Astrocyte (in vitro differentiated cells and primary cell): ENCODE data around the gene RUNX1. TPM values are rescaled to one million over a fixed set of nuclear protein-coding genes. Genes with fewer than 3 reads are reported as not detected.

Source experiments
- DNase-seq: peaks from one replicate; pipeline ENCODE4 v3.0.0-alpha.2; 2010; ENCODE audit warnings: low read depth
- FAIRE-seq: peaks from 2 replicates; lab custom pipeline; 2011; peaks lifted over from hg19 to GRCh38; lab: Jason Lieb, UNC
- H2AFZ ChIP-seq: 2 replicates; pipeline ENCODE4 v1.6.0; 2012; ENCODE audit warnings: low read depth, low read length, inconsistent platforms
- H3K27ac ChIP-seq: 2 replicates; pipeline ENCODE4 v1.5.1; 2011; ENCODE audit warnings: low read depth, low read length, inconsistent platforms
- H3K27me3 ChIP-seq: 2 replicates; pipeline ENCODE4 v1.6.0; 2011; ENCODE audit warnings: low read length, inconsistent platforms; ENCODE audit not compliant: insufficient read depth
- H3K36me3 ChIP-seq: 2 replicates; pipeline ENCODE4 v1.5.1; 2011; ENCODE audit warnings: low read length, inconsistent platforms; ENCODE audit not compliant: insufficient read depth
- H3K4me1 ChIP-seq: 2 replicates; pipeline ENCODE4 v1.5.1; 2011; ENCODE audit warnings: low read length, inconsistent platforms; ENCODE audit not compliant: insufficient read depth
- H3K4me2 ChIP-seq: 2 replicates; pipeline ENCODE4 v1.6.0; 2012; ENCODE audit warnings: low read length, inconsistent platforms
- H3K4me3 ChIP-seq: 2 replicates; pipeline ENCODE4 v1.5.1; 2011; ENCODE audit warnings: low read depth, mild to moderate bottlenecking, low read length, inconsistent platforms; ENCODE audit not compliant: insufficient read depth
- H3K79me2 ChIP-seq: 2 replicates; pipeline ENCODE4 v1.6.0; 2012; ENCODE audit warnings: mild to moderate bottlenecking, low read length, inconsistent platforms; ENCODE audit not compliant: insufficient read depth
- H3K9ac ChIP-seq: 2 replicates; pipeline ENCODE4 v1.6.0; 2012; ENCODE audit warnings: mild to moderate bottlenecking, low read length, inconsistent platforms
- H3K9me3 ChIP-seq: 2 replicates; pipeline ENCODE4 v1.5.1; 2012; ENCODE audit warnings: low read depth, mild to moderate bottlenecking, low read length, inconsistent platforms; ENCODE audit not compliant: insufficient read depth
- H4K20me1 ChIP-seq: 2 replicates; pipeline ENCODE4 v1.6.0; 2012; ENCODE audit warnings: low read length, inconsistent platforms; ENCODE audit not compliant: insufficient read depth
- H3K27ac Mint-ChIP-seq: one replicate; pipeline ENCODE4 v1.8.0; 2021; ENCODE audit warnings: mild to moderate bottlenecking, mixed read lengths; ENCODE audit not compliant: unreplicated experiment
- H3K27me3 Mint-ChIP-seq: one replicate; pipeline ENCODE4 v1.8.0; 2021; ENCODE audit warnings: low read depth, mixed read lengths; ENCODE audit not compliant: unreplicated experiment
- H3K36me3 Mint-ChIP-seq: one replicate; pipeline ENCODE4 v1.8.0; 2021; ENCODE audit warnings: low read depth, mixed read lengths; ENCODE audit not compliant: unreplicated experiment
- H3K4me1 Mint-ChIP-seq: one replicate; pipeline ENCODE4 v1.8.0; 2021; ENCODE audit warnings: low read depth, mixed read lengths; ENCODE audit not compliant: unreplicated experiment
- H3K4me3 Mint-ChIP-seq: one replicate; pipeline ENCODE4 v1.8.0; 2021; ENCODE audit warnings: mild to moderate bottlenecking, moderate library complexity, mixed read lengths; ENCODE audit not compliant: unreplicated experiment
- H3K9me3 Mint-ChIP-seq: one replicate; pipeline ENCODE4 v1.8.0; 2021; ENCODE audit warnings: mild to moderate bottlenecking, mixed read lengths; ENCODE audit not compliant: unreplicated experiment
- CTCF ChIP-seq: IDR thresholded peaks from 2 replicates; pipeline ENCODE4 v1.5.1; 2011; ENCODE audit warnings: low read depth, mild to moderate bottlenecking, inconsistent platforms, low read length, moderate library complexity; ENCODE audit not compliant: insufficient read depth
- EZH2 ChIP-seq: IDR thresholded peaks from 2 replicates; pipeline ENCODE4 v1.6.1; 2012; ENCODE audit warnings: mild to moderate bottlenecking, low read length, inconsistent platforms; ENCODE audit not compliant: insufficient read depth
- total RNA-seq: library from RNA; stranded (reverse); gene quantifications from 2 replicates; pipeline ENCODE4 v1.2.1, GENCODE V29; 2021

The RUNX1 gene
- total RNA-seq, 1 donor from 2014 or later: 84.6 TPM

- FAIRE-seq (no peak), DNase-seq (no peak)
- Histone ChIP-seq H3K4me1 (peaks cover 33% of the 10 kb centered on the region), H3K4me3 (peak overlapping the region; percentile 95), H2AFZ (no peak overlapping the region), H3K4me2 (peak overlapping the region; percentile 94), H3K27ac (peak overlapping the region; percentile 93), H3K9ac (peak overlapping the region; percentile 99), H4K20me1 (peaks cover 48% of the 10 kb centered on the region), H3K79me2 (peaks cover 80% of the 10 kb centered on the region), H3K9me3 (no peaks in the 10 kb centered on the region), H3K36me3 (peaks cover 2% of the 10 kb centered on the region), H3K27me3 (no peaks in the 10 kb centered on the region)
- H3K27ac Mint-ChIP-seq: peak overlapping the region; percentile 98
- peak overlapping the region; percentile 95 for H3K4me3 Mint-ChIP-seq
- TF ChIP-seq CTCF (no peak), EZH2 (no peak)
- H3K27me3 Mint-ChIP-seq: no peaks in the 10 kb centered on the region
- H3K9me3 Mint-ChIP-seq: peaks cover 2% of the 10 kb centered on the region
- H3K36me3 Mint-ChIP-seq: peaks cover 21% of the 10 kb centered on the region
- peaks cover 10% of the 10 kb centered on the region for H3K4me1 Mint-ChIP-seq
These were observed 163.4 kb downstream of the RUNX1 start for GRCh38 chr21:34885626-34886239.

GRCh38 chr21:34885125-34885524, 164.0 kb downstream of the RUNX1 start:
- peaks cover 52% of the 10 kb centered on the region for H4K20me1 ChIP-seq
- H3K4me1 Mint-ChIP-seq: peaks cover 15% of the 10 kb centered on the region
- H3K27me3 ChIP-seq: no peaks in the 10 kb centered on the region
- no peak for FAIRE-seq
- no peaks in the 10 kb centered on the region for H3K27me3 Mint-ChIP-seq
- H3K36me3 ChIP-seq: peaks cover 8% of the 10 kb centered on the region
- H3K27ac Mint-ChIP-seq: peak overlapping the region; percentile 98
- no peak overlapping the region for H2AFZ ChIP-seq
- H3K79me2 ChIP-seq: peaks cover 86% of the 10 kb centered on the region
- peak overlapping the region; percentile 94 for H3K4me2 ChIP-seq
- peak overlapping the region; percentile 95 for H3K4me3 Mint-ChIP-seq
- peak overlapping the region; percentile 93 for H3K27ac ChIP-seq
- H3K4me3 ChIP-seq: peak overlapping the region; percentile 95
- no peak for TF ChIP-seq CTCF
- no peak for TF ChIP-seq EZH2
- peaks cover 21% of the 10 kb centered on the region for H3K36me3 Mint-ChIP-seq
- peaks cover 32% of the 10 kb centered on the region for H3K4me1 ChIP-seq
- H3K9ac ChIP-seq: peak overlapping the region; percentile 99
- no peaks in the 10 kb centered on the region for H3K9me3 ChIP-seq
- no peak for DNase-seq
- H3K9me3 Mint-ChIP-seq: peaks cover 2% of the 10 kb centered on the region

- no peak for TF ChIP-seq CTCF
- TF ChIP-seq EZH2: no peak
- peaks cover 22% of the 10 kb centered on the region for H3K4me1 Mint-ChIP-seq
- H3K4me3 ChIP-seq: peak overlapping the region; percentile 95
- H3K9ac ChIP-seq: peak overlapping the region; percentile 99
- peaks cover 93% of the 10 kb centered on the region for H3K79me2 ChIP-seq
- FAIRE-seq (no peak), DNase-seq (no peak)
- H3K27me3 ChIP-seq: no peaks in the 10 kb centered on the region
- no peaks in the 10 kb centered on the region for H3K27me3 Mint-ChIP-seq
- peaks cover 2% of the 10 kb centered on the region for H3K9me3 Mint-ChIP-seq
- H3K4me2 ChIP-seq: peak overlapping the region; percentile 94
- peak overlapping the region; percentile 95 for H3K4me3 Mint-ChIP-seq
- peak overlapping the region; percentile 93 for H3K27ac ChIP-seq
- H3K36me3 ChIP-seq: peaks cover 14% of the 10 kb centered on the region
- H3K27ac Mint-ChIP-seq: peak overlapping the region; percentile 98
- peaks cover 52% of the 10 kb centered on the region for H4K20me1 ChIP-seq
- H2AFZ ChIP-seq: no peak overlapping the region
- H3K9me3 ChIP-seq: no peaks in the 10 kb centered on the region
- peaks cover 26% of the 10 kb centered on the region for H3K36me3 Mint-ChIP-seq
- H3K4me1 ChIP-seq: peaks cover 32% of the 10 kb centered on the region
These were observed 164.7 kb downstream of the RUNX1 start for GRCh38 chr21:34884346-34884929.
